ENCODE measurements around the gene RFFL. TPM values are rescaled to one million over a fixed set of nuclear protein-coding genes. Genes with fewer than 3 reads are reported as not detected.
"Not testable (repeated sequence)": the region's sequence is repeated elsewhere in the genome, so short reads cannot be mapped to it uniquely, and the experiment has no call there.

Gene RFFL
- total RNA-seq, 4 donors from 2014 or later: 16.5 to 31.9 (median 21.4) TPM

DNA sequence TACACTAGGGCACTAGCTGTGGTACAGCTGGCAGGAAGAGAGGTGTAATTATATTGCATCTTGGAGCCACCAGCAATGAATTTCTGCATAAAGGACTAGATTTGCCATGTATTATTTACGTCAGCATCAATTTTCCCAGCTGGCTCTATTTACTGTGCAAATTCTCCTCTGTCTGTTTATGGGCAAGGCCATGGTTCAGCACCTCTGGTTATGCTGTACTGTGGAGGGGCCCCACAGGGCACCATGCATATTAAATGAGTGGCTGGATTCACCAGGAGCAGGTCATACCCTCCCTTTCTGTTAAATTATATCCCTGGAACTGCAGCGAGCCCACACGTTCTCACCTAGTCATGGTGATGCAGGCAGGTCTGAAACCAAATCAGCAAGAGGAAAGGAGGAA lies 36.4 kb upstream of the RFFL start:
- DNase-seq (ENCODE audit: low spot score in 2 of 2): no peak
- TF ChIP-seq, protein P1, sequence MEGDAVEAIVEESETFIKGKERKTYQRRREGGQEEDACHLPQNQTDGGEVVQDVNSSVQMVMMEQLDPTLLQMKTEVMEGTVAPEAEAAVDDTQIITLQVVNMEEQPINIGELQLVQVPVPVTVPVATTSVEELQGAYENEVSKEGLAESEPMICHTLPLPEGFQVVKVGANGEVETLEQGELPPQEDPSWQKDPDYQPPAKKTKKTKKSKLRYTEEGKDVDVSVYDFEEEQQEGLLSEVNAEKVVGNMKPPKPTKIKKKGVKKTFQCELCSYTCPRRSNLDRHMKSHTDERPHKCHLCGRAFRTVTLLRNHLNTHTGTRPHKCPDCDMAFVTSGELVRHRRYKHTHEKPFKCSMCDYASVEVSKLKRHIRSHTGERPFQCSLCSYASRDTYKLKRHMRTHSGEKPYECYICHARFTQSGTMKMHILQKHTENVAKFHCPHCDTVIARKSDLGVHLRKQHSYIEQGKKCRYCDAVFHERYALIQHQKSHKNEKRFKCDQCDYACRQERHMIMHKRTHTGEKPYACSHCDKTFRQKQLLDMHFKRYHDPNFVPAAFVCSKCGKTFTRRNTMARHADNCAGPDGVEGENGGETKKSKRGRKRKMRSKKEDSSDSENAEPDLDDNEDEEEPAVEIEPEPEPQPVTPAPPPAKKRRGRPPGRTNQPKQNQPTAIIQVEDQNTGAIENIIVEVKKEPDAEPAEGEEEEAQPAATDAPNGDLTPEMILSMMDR (IDR thresholded peaks at IDR 0.05): no peak
- no peak for TF ChIP-seq POLR2A (IDR thresholded peaks at IDR 0.05)
- no peak overlapping the region for H3K4me3 ChIP-seq (ENCODE audit: low read depth, poor library complexity, severe bottlenecking)
- 91 to 96% methylated on average over 3 of the region's 3 CpGs for WGBS, 2 donors
- intact Hi-C loops (cut with DNase I; ENCODE audit: low total_unique reads): loop anchor here (10.0 kb wide), 1 partner anchor 105 kb away; no protein-coding TSS in a partner anchor

DNA sequence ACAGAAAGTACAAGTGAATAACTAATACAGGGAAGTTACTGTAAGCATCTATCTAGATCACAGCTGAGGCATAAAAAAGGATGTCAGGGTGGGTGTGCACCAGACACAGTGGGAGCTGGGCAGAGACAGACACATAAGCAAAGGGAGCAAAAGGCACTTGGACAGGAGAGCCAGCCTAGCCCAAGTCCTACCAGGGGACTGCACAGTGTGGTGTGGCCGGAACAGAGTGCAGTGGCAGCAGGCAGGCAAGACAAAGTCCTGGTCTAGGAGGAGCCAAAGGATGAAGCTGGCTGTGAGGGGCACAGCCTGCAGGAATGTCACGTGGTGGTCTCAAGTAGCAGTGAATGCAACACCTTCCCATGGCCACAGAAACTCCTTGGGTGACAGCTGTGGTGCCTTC lies 34.3 kb upstream of the RFFL start:
- DNase-seq (ENCODE audit: low spot score in 2 of 2): no peak
- intact Hi-C loops (cut with DNase I; ENCODE audit: low total_unique reads): loop anchor here (10.0 kb wide), 1 partner anchor 103 kb away; no protein-coding TSS in a partner anchor
- TF ChIP-seq, protein P1 (IDR thresholded peaks at IDR 0.05): no peak
- TF ChIP-seq POLR2A (IDR thresholded peaks at IDR 0.05): no peak
- 89 to 91% methylated on average over 2 of the region's 2 CpGs for WGBS, 2 donors
- no peak overlapping the region for H3K4me3 ChIP-seq (ENCODE audit: low read depth, poor library complexity, severe bottlenecking)

DNA sequence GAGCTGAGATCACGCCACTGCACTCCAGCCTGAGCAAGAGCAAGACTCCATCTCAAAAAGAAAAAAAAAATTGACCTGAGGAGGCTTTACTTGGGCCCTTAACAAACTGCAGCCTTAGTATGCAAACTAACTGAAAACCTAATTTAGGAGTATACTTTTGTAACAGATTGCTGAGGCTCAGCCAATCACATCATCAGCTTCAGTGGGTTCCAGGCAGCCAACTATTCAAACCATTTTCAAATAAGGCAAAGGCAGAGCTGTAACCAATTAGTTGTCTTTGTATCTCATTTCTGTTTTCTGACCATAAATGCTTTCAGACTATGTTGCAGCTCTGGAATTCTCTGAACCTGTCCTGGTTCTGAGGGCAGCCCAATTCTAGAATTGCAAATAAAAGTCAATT lies 32.2 kb upstream of the RFFL start:
- no peak for DNase-seq (ENCODE audit: low spot score in 2 of 2)
- 100% methylated on average over 1 of the region's 1 CpG for WGBS, 2 donors
- no peak overlapping the region for H3K4me3 ChIP-seq (ENCODE audit: low read depth, poor library complexity, severe bottlenecking)
- TF ChIP-seq, protein P1 (IDR thresholded peaks at IDR 0.05): no peak
- TF ChIP-seq POLR2A (IDR thresholded peaks at IDR 0.05): no peak
- intact Hi-C loops (cut with DNase I; ENCODE audit: low total_unique reads): loop anchor here (10.0 kb wide), 1 partner anchor 101 kb away; no protein-coding TSS in a partner anchor

DNA sequence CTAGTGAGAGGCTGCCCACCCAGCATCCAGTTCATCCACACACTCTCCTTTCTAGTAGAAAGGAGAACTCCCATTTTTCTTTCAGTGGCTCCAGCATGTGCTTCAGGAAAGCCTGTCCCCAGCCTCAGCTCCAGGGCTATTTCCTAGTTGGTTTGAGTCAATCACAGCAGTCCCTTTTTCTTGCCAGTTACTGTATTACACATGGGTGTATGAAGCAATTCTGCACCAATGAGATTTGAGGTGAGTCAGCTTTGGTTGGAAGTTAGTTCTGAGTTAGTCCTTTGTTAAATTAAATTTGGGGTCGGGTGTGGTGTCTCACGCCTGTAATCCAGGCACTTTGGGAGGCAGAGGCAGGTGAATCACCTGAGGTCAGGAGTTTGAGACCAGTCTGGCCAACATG lies 31.4 kb upstream of the RFFL start:
- intact Hi-C loops (cut with DNase I; ENCODE audit: low total_unique reads): loop anchor here (10.0 kb wide), 1 partner anchor 100 kb away; no protein-coding TSS in a partner anchor
- TF ChIP-seq, protein P1 (IDR thresholded peaks at IDR 0.05): no peak
- TF ChIP-seq POLR2A (IDR thresholded peaks at IDR 0.05): no peak
- DNase-seq (ENCODE audit: low spot score in 2 of 2): no peak
- WGBS, 2 donors: 25 to 40% methylated on average over 2 of the region's 2 CpGs
- H3K4me3 ChIP-seq (ENCODE audit: low read depth, poor library complexity, severe bottlenecking): no peak overlapping the region

DNA sequence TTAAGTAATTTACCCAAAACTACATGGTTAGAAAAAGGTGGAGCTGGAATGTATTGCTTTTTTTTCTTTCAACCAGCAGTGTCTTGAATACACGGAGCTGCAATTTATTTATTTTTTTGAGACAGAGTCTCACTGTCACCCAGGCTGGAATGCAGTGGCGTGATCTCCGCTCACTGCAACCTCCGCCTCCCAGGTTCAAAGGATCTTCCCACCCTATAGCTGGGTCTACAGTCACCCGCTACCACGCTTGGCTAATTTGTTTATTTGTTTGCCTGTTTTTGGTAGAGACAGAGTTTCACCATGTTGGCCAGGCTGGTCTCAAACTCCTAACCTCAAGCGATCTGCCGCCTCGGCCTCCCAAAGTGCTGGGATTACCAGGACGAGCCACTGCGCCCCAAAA lies 27.2 kb upstream of the RFFL start:
- 91 to 94% methylated on average over 11 of the region's 11 CpGs for WGBS, 2 donors
- intact Hi-C loops (cut with DNase I; ENCODE audit: low total_unique reads): loop anchor here (10.0 kb wide), 1 partner anchor 96 kb away; no protein-coding TSS in a partner anchor
- not testable (repeated sequence) for DNase-seq (ENCODE audit: low spot score in 2 of 2); H3K4me3 ChIP-seq (ENCODE audit: low read depth, poor library complexity, severe bottlenecking)

DNA sequence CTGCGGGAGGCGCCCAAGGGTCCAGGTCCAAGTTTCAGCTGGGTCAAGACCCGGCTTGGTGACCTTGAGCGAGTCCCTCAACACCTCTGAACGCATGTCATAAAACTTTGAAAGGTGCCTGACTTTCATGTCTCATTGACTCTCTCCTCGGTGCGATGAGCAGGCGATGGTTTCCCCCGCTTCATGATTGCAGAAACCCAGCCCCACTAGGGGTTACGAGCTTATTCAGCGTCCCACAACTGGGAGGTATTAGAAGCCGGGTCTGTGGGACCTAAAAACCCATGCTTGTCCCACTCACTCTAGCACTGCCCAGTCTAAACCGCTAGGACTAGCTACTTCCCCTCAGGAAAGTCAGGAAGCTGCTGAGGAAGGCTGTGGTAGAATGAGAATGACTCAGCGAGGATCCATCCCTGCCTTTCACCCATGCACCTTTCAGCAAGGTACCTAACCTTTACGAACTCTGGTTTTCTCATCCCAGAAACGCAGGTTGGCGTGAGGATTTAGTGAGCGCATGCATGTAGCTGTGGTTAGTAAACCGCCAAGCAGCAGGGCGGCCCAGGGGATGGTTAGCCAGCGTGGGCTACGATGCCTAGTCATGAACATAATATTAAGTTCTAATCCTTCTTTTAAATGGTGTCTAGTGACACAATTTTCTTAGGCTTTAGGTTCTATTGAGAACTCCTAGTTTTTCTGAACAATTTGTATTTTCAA lies 26.2 kb upstream of the RFFL start:
- intact Hi-C loops (cut with DNase I; ENCODE audit: low total_unique reads): loop anchor here (10.0 kb wide), 1 partner anchor 95 kb away; no protein-coding TSS in a partner anchor
- 37 to 42% methylated on average over 22 of the region's 22 CpGs for WGBS, 2 donors
- TF ChIP-seq POLR2A (IDR thresholded peaks at IDR 0.05): no peak
- TF ChIP-seq, protein P1 (IDR thresholded peaks at IDR 0.05): no peak
- H3K4me3 ChIP-seq (ENCODE audit: low read depth, poor library complexity, severe bottlenecking): no peak overlapping the region
- peak; percentile 26 to 88 for DNase-seq (ENCODE audit: low spot score in 2 of 2)
